Measurements from ENCODE around the gene ITGAL.
"Not testable (repeated sequence)": the region's sequence is repeated elsewhere in the genome, so short reads cannot be mapped to it uniquely, and the experiment has no call there.

The ITGAL gene

DNA sequence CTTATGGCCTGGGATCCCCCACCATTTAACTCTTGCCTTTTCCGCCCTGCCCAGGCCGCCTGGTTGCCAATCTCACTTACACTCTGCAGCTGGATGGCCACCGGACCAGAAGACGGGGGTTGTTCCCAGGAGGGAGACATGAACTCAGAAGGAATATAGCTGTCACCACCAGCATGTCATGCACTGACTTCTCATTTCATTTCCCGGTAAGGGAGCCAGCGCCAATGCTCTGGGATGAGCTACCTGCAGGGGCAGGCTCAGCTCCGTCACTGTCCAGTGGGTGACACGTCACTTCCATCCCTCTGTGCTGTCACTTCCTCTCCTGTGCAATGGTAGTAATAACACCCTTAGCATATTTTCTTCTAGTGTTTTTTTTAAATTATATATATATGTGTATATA lies 26.7 kb downstream of the ITGAL start:
- DNase-seq (ENCODE audit: insufficient read length) (no peak), FAIRE-seq (no peak)
- no peak for TF ChIP-seq TAF1 (IDR thresholded peaks at IDR 0.05; ENCODE audit: borderline replicate concordance, low read depth, low read length)
- TF ChIP-seq POLR2A (IDR thresholded peaks at IDR 0.05; ENCODE audit: low read depth, low read length) = no peak

DNA sequence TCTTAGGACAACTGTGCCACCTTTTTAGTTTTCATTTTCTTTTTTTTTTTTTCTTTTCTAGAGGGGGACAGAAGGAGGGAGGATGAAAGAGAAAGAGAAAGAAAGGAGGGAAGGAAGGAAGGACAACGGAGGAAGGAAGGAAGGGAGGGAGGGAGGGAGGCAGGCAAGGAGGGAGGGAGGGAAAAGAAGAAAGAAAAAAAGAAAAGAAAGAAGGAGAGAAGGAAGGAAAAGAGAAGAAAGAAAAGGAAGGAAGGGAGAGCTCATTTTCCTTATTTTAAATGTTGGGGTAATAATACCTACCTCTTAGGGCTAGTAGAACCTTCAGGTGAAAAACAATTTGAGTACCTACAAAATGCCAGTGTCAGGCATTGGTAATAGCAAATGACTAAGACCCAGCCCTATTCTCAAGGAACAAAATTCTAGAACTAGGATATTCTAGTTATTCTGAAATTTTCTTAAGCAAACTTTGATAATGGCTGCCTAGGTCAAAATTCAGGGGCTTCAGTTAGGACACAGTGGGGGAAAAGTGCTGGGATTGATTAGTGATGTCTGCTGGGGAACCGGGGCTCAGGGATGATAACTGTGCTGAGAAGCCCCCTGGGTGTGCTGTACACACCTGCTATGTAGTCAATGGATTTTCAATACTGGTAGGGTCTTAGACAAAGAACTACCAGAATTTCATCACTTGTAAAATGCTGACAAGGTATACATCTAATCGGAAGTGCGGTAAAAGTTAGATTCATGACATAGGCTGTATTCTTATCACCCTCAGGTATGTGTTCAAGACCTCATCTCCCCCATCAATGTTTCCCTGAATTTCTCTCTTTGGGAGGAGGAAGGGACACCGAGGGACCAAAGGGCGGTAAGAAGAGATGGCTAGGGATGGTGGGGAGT lies 31.1 kb downstream of the ITGAL start:
- TF ChIP-seq POLR2AphosphoS5 (IDR thresholded peaks at IDR 0.05; ENCODE audit: low read depth, low read length) (no peak), TAF1 (IDR thresholded peaks at IDR 0.05; ENCODE audit: borderline replicate concordance, low read depth, low read length) (no peak), POLR2A (IDR thresholded peaks at IDR 0.05; ENCODE audit: low read depth, low read length) (no peak)
- no peak for DNase-seq (ENCODE audit: insufficient read length)
- no peak for FAIRE-seq

GRCh38 chr16:30509081-30509765 lies 36.7 kb downstream of the ITGAL start:
- no peak for DNase-seq (ENCODE audit: insufficient read length)
- TF ChIP-seq POLR2A (IDR thresholded peaks at IDR 0.05; ENCODE audit: low read depth, low read length) (no peak), TAF1 (IDR thresholded peaks at IDR 0.05; ENCODE audit: borderline replicate concordance, low read depth, low read length) (no peak), POLR2AphosphoS5 (IDR thresholded peaks at IDR 0.05; ENCODE audit: low read depth, low read length) (no peak)
- no peak for FAIRE-seq

DNA sequence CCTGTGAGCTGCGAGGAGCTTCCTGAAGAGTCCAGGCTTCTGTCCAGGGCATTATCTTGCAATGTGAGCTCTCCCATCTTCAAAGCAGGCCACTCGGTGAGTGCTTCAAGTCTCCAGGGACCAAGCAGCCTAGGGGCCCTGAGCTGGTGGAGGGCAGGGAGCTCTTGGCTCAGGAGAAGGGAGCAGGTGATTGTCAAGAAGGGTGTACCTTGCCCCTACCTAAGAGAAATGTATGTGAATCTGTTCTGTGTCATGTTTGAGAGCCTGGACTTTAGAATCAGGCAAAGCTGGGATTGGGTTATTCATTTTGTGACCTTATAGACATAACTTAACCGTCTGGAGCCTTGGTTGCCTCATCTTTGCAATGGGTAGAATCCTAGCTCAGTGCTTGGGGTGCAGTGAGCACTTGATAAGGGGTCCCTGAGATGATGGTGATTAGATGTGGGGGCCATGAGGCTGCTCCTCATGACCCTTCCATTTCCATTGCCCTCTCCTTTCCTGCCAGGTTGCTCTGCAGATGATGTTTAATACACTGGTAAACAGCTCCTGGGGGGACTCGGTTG lies 37.9 kb downstream of the ITGAL start:
- DNase-seq (ENCODE audit: insufficient read length) (no peak), FAIRE-seq (no peak)
- no peak for TF ChIP-seq POLR2AphosphoS5 (IDR thresholded peaks at IDR 0.05; ENCODE audit: low read depth, low read length)
- no peak for TF ChIP-seq TAF1 (IDR thresholded peaks at IDR 0.05; ENCODE audit: borderline replicate concordance, low read depth, low read length)
- no peak for TF ChIP-seq POLR2A (IDR thresholded peaks at IDR 0.05; ENCODE audit: low read depth, low read length)

GRCh38 chr16:30511509-30511908 lies 39.0 kb downstream of the ITGAL start:
- DNase-seq (ENCODE audit: insufficient read length) (no peak), FAIRE-seq (no peak)

DNA sequence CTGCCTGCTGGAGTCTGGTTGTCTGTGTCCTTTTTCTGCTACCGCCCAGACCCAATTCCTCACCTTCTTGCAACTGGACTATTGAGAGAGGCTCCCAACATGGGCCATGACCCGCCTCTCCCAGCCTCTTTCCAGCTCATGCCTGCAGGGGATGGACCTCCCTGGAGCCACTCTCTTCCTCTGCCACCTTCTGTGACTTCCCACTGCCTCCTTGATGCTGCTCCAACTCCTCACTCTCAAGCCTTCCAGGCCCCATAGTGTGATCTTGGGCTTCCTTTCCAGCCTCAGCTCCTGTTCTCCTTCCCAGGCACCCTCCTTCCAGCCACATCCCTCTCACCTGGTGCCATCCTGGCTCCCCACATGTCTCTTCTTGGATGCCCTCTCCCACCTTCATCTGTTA lies 42.7 kb downstream of the ITGAL start:
- TF ChIP-seq POLR2AphosphoS5 (IDR thresholded peaks at IDR 0.05; ENCODE audit: low read depth, low read length) = no peak
- DNase-seq (ENCODE audit: insufficient read length) = no peak
- FAIRE-seq = no peak

More at GRCh38 chr16:30511509-30511908, 39.0 kb downstream of the ITGAL start:
- no peak for TF ChIP-seq TAF1 (IDR thresholded peaks at IDR 0.05; ENCODE audit: borderline replicate concordance, low read depth, low read length)
- TF ChIP-seq POLR2A (IDR thresholded peaks at IDR 0.05; ENCODE audit: low read depth, low read length) = no peak
- TF ChIP-seq POLR2AphosphoS5 (IDR thresholded peaks at IDR 0.05; ENCODE audit: low read depth, low read length) = no peak

- FAIRE-seq (no peak), DNase-seq (ENCODE audit: insufficient read length) (no peak)
- TF ChIP-seq POLR2AphosphoS5 (IDR thresholded peaks at IDR 0.05; ENCODE audit: low read depth, low read length) = no peak
- TF ChIP-seq TAF1 (IDR thresholded peaks at IDR 0.05; ENCODE audit: borderline replicate concordance, low read depth, low read length) = no peak
- TF ChIP-seq POLR2A (IDR thresholded peaks at IDR 0.05; ENCODE audit: low read depth, low read length) = no peak
Measured at GRCh38 chr16:30518552-30518951, 46.0 kb downstream of the ITGAL start.

DNA sequence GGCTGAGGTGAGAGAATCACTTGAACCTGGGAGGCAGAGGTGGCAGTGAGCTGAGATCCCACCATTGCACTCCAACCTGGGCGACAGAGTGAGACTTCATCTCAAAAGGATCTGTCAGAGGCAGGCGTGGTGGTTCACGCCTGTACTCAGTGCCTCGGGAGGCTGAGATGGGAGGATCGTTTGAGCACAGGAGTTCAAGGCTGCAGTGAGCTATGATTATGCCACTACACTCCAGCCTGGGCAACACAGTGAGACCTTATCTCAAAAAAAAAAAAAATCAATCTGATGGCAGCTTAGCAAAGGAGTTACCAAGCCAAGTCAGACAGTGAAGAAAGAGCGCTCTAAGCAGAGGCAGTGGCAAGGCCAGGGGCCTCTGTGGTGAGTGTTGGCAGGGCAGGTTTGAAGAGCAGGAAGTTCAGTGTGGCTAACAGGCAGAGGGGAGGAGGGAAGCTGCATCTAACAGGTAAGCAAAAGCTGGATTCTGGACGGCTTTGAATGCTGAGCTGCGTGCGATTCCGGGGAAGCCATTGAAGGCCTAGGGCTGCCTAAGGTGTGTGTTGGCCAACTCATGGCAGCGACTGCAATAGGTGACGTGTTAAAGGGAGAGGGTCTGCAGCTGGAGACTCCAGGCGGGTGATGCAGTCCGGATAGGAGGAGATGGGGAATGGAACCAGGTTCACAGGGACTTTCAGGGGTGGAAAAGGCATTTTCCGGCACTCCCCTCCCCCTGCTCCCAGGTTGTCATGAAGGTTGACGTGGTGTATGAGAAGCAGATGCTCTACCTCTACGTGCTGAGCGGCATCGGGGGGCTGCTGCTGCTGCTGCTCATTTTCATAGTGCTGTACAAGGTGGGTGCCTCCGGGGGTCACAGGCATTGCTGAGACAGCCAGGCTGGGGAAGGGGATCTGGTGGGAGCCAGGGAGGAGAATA lies 46.8 kb downstream of the ITGAL start:
- no peak for TF ChIP-seq POLR2AphosphoS5 (IDR thresholded peaks at IDR 0.05; ENCODE audit: low read depth, low read length)
- no peak for TF ChIP-seq TAF1 (IDR thresholded peaks at IDR 0.05; ENCODE audit: borderline replicate concordance, low read depth, low read length)
- TF ChIP-seq POLR2A (IDR thresholded peaks at IDR 0.05; ENCODE audit: low read depth, low read length) = no peak
- FAIRE-seq = no peak
- no peak for DNase-seq (ENCODE audit: insufficient read length)

GRCh38 chr16:30521476-30521872 lies 48.9 kb downstream of the ITGAL start:
- DNase-seq (ENCODE audit: insufficient read length) (no peak), FAIRE-seq (no peak)
- TF ChIP-seq POLR2A (IDR thresholded peaks at IDR 0.05; ENCODE audit: low read depth, low read length) = no peak
- TF ChIP-seq TAF1 (IDR thresholded peaks at IDR 0.05; ENCODE audit: borderline replicate concordance, low read depth, low read length) = no peak
- TF ChIP-seq POLR2AphosphoS5 (IDR thresholded peaks at IDR 0.05; ENCODE audit: low read depth, low read length) = no peak

DNA sequence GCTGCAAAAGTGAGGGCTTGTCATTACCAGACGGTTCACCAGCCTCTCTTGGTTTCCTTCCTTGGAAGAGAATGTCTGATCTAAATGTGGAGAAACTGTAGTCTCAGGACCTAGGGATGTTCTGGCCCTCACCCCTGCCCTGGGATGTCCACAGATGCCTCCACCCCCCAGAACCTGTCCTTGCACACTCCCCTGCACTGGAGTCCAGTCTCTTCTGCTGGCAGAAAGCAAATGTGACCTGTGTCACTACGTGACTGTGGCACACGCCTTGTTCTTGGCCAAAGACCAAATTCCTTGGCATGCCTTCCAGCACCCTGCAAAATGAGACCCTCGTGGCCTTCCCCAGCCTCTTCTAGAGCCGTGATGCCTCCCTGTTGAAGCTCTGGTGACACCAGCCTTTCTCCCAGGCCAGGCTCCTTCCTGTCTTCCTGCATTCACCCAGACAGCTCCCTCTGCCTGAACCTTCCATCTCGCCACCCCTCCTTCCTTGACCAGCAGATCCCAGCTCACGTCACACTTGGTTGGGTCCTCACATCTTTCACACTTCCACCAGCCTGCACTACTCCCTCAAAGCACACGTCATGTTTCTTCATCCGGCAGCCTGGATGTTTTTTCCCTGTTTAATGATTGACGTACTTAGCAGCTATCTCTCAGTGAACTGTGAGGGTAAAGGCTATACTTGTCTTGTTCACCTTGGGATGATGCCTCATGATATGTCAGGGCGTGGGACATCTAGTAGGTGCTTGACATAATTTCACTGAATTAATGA lies 49.5 kb downstream of the ITGAL start:
- no peak for FAIRE-seq
- TF ChIP-seq POLR2AphosphoS5 (IDR thresholded peaks at IDR 0.05; ENCODE audit: low read depth, low read length) = no peak
- no peak for TF ChIP-seq POLR2A (IDR thresholded peaks at IDR 0.05; ENCODE audit: low read depth, low read length)
- no peak for TF ChIP-seq TAF1 (IDR thresholded peaks at IDR 0.05; ENCODE audit: borderline replicate concordance, low read depth, low read length)

DNA sequence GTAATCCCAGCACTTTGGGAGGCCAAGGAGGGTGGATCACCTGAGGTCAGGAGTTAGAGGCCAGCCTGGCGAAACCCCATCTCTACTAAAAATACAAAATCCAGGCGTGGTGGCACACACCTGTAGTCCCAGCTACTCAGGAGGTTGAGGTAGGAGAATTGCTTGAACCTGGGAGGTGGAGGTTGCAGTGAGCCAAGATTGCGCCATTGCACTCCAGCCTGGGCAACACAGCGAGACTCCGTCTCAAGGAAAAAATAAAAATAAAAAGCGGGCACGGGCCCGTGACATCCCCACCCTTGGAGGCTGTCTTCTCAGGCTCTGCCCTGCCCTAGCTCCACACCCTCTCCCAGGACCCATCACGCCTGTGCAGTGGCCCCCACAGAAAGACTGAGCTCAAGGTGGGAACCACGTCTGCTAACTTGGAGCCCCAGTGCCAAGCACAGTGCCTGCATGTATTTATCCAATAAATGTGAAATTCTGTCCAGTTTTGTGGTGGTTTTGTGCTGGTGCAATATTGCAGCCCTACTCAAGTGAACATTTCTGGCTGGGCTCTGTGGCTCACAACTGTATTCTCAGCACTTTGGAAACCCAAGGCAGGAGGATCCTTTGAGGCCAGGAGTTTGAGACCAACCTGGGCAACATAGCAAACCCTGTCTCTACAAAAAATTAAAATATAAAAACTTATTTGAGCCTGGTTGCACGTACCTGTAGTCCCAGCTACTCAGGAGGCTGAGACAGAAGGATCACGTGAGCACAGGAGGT lies 50.3 kb downstream of the ITGAL start:
- not testable (repeated sequence) for DNase-seq (ENCODE audit: insufficient read length); FAIRE-seq

More for the DNA sequence above, 49.5 kb downstream of the ITGAL start:
- no peak for DNase-seq (ENCODE audit: insufficient read length)
